ENCODE data around the gene BLID. TPM values are rescaled to one million over a fixed set of nuclear protein-coding genes. Genes with fewer than 3 reads are reported as not detected.

Gene BLID
- polyA plus RNA-seq, 1 donor (not counting 4 experiments of a cell fraction or from before 2014, with no cell fraction given) = 0.18 TPM

DNA sequence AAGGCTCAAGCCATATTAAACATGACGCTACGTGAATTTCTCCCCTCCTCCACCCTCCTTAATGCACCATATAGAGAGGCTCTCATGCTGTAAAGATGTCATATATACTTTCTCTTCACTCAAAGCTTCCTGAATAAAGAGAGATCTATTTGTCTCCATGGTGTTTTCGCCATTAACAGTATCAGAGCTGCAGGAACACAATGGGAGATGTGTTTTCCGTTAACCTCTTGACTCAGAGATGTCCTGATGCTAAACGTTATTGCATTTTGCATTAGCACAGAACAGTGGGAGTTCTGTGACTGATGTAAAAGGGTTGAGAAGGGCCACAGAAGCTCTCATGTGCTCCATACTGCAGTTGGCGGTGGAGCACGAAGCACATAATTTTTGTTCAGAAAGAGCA, 25.7 kb upstream of the BLID start:
- Histone ChIP-seq H3K9me3 (ENCODE audit: control insufficient read depth, low read depth, low read length) (no peaks in the 10 kb centered on the region), H3K9me1 (ENCODE audit: control insufficient read depth, extremely low read depth, insufficient read depth, low read length) (no peaks in the 10 kb centered on the region), H3K79me2 (ENCODE audit: control insufficient read depth, insufficient read depth, low read length) (peaks cover 33% of the 10 kb centered on the region), H2AFZ (ENCODE audit: control insufficient read depth, low read length) (no peak overlapping the region), H3K36me3 (ENCODE audit: control insufficient read depth in 2 of 2, extremely low read depth in 1 of 2, insufficient read depth in 2 of 2, low read length in 2 of 2) (peaks cover 4 to 15% of the 10 kb centered on the region in 2 experiments), H3K9ac (ENCODE audit: control insufficient read depth, extremely low read depth, insufficient read depth, low read length) (no peak overlapping the region), H3K27ac (ENCODE audit: control insufficient read depth, insufficient read depth, low read length) (peak overlapping the region; percentile 70), H3K4me1 (ENCODE audit: control insufficient read depth, extremely low read depth, insufficient read depth, low read length) (peaks cover 67% of the 10 kb centered on the region), H3K4me3 (ENCODE audit: control insufficient read depth in 2 of 3, extremely low read depth in 1 of 3, insufficient read depth in 2 of 3, low read depth in 1 of 3, low read length in 3 of 3) (no peak overlapping the region), H3K27me3 (ENCODE audit: control insufficient read depth, extremely low read depth, insufficient read depth, low read length) (no peaks in the 10 kb centered on the region), H4K20me1 (ENCODE audit: control insufficient read depth, extremely low read depth, insufficient read depth, low read length) (no peaks in the 10 kb centered on the region), H3K4me2 (ENCODE audit: control insufficient read depth, extremely low read depth, insufficient read depth, low read depth, low read length) (no peak overlapping the region)
- TF ChIP-seq, protein P1, sequence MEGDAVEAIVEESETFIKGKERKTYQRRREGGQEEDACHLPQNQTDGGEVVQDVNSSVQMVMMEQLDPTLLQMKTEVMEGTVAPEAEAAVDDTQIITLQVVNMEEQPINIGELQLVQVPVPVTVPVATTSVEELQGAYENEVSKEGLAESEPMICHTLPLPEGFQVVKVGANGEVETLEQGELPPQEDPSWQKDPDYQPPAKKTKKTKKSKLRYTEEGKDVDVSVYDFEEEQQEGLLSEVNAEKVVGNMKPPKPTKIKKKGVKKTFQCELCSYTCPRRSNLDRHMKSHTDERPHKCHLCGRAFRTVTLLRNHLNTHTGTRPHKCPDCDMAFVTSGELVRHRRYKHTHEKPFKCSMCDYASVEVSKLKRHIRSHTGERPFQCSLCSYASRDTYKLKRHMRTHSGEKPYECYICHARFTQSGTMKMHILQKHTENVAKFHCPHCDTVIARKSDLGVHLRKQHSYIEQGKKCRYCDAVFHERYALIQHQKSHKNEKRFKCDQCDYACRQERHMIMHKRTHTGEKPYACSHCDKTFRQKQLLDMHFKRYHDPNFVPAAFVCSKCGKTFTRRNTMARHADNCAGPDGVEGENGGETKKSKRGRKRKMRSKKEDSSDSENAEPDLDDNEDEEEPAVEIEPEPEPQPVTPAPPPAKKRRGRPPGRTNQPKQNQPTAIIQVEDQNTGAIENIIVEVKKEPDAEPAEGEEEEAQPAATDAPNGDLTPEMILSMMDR (optimal IDR thresholded peaks at IDR 0.05 in 1 of 3, IDR thresholded peaks at IDR 0.05 in 1 of 3, conservative IDR thresholded peaks at IDR 0.05 in 1 of 3; ENCODE audit: extremely low read depth in 1 of 3, insufficient read depth in 2 of 3, low read length in 3 of 3) = no peak
- TF ChIP-seq EZH2 (IDR thresholded peaks at IDR 0.05; ENCODE audit: low read length) = no peak
- peak; percentile 48 for FAIRE-seq
- DNase-seq (ENCODE audit: low read depth, low spot score) = no peak
- dilution Hi-C loops (cut with MboI; ENCODE audit: extremely low pct_ligation_motif_present, low sequenced_read_pairs) = no loop called here

- Histone ChIP-seq H2AFZ (ENCODE audit: control insufficient read depth, low read length) (no peak overlapping the region), H3K4me3 (ENCODE audit: control insufficient read depth in 2 of 3, extremely low read depth in 1 of 3, insufficient read depth in 2 of 3, low read depth in 1 of 3, low read length in 3 of 3) (no peak overlapping the region), H3K9me1 (ENCODE audit: control insufficient read depth, extremely low read depth, insufficient read depth, low read length) (no peaks in the 10 kb centered on the region), H4K20me1 (ENCODE audit: control insufficient read depth, extremely low read depth, insufficient read depth, low read length) (no peaks in the 10 kb centered on the region), H3K36me3 (ENCODE audit: control insufficient read depth in 2 of 2, extremely low read depth in 1 of 2, insufficient read depth in 2 of 2, low read length in 2 of 2) (peaks cover 4 to 13% of the 10 kb centered on the region in 2 experiments), H3K9ac (ENCODE audit: control insufficient read depth, extremely low read depth, insufficient read depth, low read length) (no peak overlapping the region), H3K79me2 (ENCODE audit: control insufficient read depth, insufficient read depth, low read length) (peaks cover 37% of the 10 kb centered on the region), H3K27ac (ENCODE audit: control insufficient read depth, insufficient read depth, low read length) (peak overlapping the region; percentile 70), H3K9me3 (ENCODE audit: control insufficient read depth, low read depth, low read length) (no peaks in the 10 kb centered on the region), H3K4me1 (ENCODE audit: control insufficient read depth, extremely low read depth, insufficient read depth, low read length) (peaks cover 59% of the 10 kb centered on the region), H3K4me2 (ENCODE audit: control insufficient read depth, extremely low read depth, insufficient read depth, low read depth, low read length) (peak overlapping the region; percentile 49), H3K27me3 (ENCODE audit: control insufficient read depth, extremely low read depth, insufficient read depth, low read length) (no peaks in the 10 kb centered on the region)
- dilution Hi-C loops (cut with MboI; ENCODE audit: extremely low pct_ligation_motif_present, low sequenced_read_pairs) = no loop called here
- FAIRE-seq (peak; percentile 98), DNase-seq (ENCODE audit: low read depth, low spot score) (peak; percentile 74)
- TF ChIP-seq, protein P1 (optimal IDR thresholded peaks at IDR 0.05 in 1 of 3, IDR thresholded peaks at IDR 0.05 in 1 of 3, conservative IDR thresholded peaks at IDR 0.05 in 1 of 3; ENCODE audit: extremely low read depth in 1 of 3, insufficient read depth in 2 of 3, low read length in 3 of 3) = no peak
- no peak for TF ChIP-seq EZH2 (IDR thresholded peaks at IDR 0.05; ENCODE audit: low read length)
Measured at GRCh38 chr11:122140500-122140899, 24.5 kb upstream of the BLID start.

Measured in keratinocyte (primary cell).